HG03039 (cell line): ENCODE results near the gene RAD51B.
"Not testable (repeated sequence)": the region's sequence is repeated elsewhere in the genome, so short reads cannot be mapped to it uniquely, and the experiment has no call there.

Experiments
- ATAC-seq: cut with Tn5 transposase; IDR thresholded peaks from one replicate; pipeline ENCODE4 v1.9.1; 2021; ENCODE audit warnings: mild to moderate bottlenecking, moderate library complexity; ENCODE audit not compliant: unreplicated experiment

Gene RAD51B

GRCh38 chr14:68198713-68199495, 379.3 kb downstream of the RAD51B start:
- ATAC-seq: no peak

GRCh38 chr14:68199554-68200151, 380.1 kb downstream of the RAD51B start:
- ATAC-seq: no peak

- no peak for ATAC-seq
Measured at GRCh38 chr14:68203871-68204270, 384.3 kb downstream of the RAD51B start.

GRCh38 chr14:68208218-68208617, 388.6 kb downstream of the RAD51B start:
- no peak for ATAC-seq

GRCh38 chr14:68208626-68209317, 389.2 kb downstream of the RAD51B start:
- ATAC-seq: no peak

- ATAC-seq: peak; percentile 86
Measured at GRCh38 chr14:68210729-68211299, 391.2 kb downstream of the RAD51B start.

GRCh38 chr14:68211421-68211820, 391.8 kb downstream of the RAD51B start:
- no peak for ATAC-seq

GRCh38 chr14:68211886-68212285, 392.3 kb downstream of the RAD51B start:
- ATAC-seq: no peak

GRCh38 chr14:68212361-68212760, 392.8 kb downstream of the RAD51B start:
- no peak for ATAC-seq

GRCh38 chr14:68214431-68214830, 394.9 kb downstream of the RAD51B start:
- no peak for ATAC-seq

- no peak for ATAC-seq
Measured at GRCh38 chr14:68215629-68216028, 396.1 kb downstream of the RAD51B start.

GRCh38 chr14:68216079-68216478, 396.5 kb downstream of the RAD51B start:
- no peak for ATAC-seq

GRCh38 chr14:68216957-68217356, 397.4 kb downstream of the RAD51B start:
- no peak for ATAC-seq

GRCh38 chr14:68217791-68218340, 398.3 kb downstream of the RAD51B start:
- ATAC-seq: no peak

GRCh38 chr14:68219407-68219806, 399.8 kb downstream of the RAD51B start:
- no peak for ATAC-seq

- ATAC-seq: not testable (repeated sequence)
Measured at GRCh38 chr14:68221046-68221445, 401.5 kb downstream of the RAD51B start.

- ATAC-seq: no peak
Measured at GRCh38 chr14:68222154-68222553, 402.6 kb downstream of the RAD51B start.

- ATAC-seq: no peak
Measured at GRCh38 chr14:68222726-68223125, 403.1 kb downstream of the RAD51B start.

- ATAC-seq: no peak
Measured at GRCh38 chr14:68223631-68224030, 404.1 kb downstream of the RAD51B start.

GRCh38 chr14:68225321-68225720, 405.7 kb downstream of the RAD51B start:
- ATAC-seq: no peak

GRCh38 chr14:68226523-68226922, 406.9 kb downstream of the RAD51B start:
- no peak for ATAC-seq
